ENCODE measurements around the gene EMID1. TPM values are rescaled to one million over a fixed set of nuclear protein-coding genes. Genes with fewer than 3 reads are reported as not detected.
A peak's percentile ranks its signal among the peaks of the same experiment; 100 is the strongest.

The EMID1 gene
- total RNA-seq, 1 experiment from 2014 or later: 5.4 TPM

DNA sequence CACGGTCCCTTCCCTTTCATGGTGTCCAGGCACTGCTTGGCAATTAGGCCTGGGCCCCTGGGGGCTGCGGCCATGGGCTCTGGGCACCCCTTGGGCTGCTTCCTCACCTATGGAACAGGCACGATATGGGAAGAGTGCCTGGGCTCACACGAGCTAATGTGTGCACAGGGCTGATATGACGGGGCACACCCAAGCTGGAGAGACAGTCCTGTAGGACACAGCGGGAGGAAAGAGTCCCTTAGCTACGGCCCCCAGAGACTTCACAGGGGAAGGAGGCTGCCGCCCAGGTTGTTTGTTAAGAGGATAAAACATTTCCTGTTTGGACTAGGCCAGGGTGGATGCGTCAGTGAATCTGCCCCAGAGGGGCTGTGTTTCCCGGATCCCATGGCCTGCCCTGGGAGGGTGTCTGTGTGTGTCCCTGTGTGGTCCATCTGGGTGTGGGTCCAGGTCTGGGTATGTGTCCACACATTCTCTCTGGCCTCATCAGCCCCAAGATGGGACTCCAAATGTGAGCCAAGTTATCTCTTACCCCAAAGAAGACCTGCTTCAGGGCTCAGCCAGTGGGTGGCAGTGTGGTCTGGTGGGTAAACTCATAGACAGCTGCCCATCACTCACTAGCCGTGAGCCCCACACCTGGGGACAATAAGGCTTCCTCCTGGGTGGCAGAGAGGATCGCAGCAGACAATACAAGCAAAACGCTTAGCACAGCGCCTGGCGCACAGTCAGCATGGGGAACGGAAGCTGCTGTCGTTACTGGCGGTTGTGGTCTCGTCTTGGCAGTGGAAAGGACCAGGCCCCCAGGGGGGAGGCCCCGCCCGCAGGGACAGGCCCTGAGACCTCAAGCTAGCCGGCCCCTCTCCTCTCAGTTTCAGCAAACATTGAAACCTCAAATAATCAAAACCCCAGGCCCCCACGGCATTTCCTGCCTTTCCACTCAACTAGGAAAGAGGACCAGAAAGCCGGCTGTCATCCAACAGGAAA lies 3.2 kb upstream of the EMID1 start:
- no peaks in the 10 kb centered on the region for H3K27me3 ChIP-seq (ENCODE audit: insufficient read depth, low read length)
- no peak overlapping the region for H2BK20ac ChIP-seq (ENCODE audit: low read depth, low read length, poor library complexity, severe bottlenecking)
- no peak overlapping the region for H2BK12ac ChIP-seq (ENCODE audit: insufficient read length, low read depth, low read length)
- TF ChIP-seq, protein P1, sequence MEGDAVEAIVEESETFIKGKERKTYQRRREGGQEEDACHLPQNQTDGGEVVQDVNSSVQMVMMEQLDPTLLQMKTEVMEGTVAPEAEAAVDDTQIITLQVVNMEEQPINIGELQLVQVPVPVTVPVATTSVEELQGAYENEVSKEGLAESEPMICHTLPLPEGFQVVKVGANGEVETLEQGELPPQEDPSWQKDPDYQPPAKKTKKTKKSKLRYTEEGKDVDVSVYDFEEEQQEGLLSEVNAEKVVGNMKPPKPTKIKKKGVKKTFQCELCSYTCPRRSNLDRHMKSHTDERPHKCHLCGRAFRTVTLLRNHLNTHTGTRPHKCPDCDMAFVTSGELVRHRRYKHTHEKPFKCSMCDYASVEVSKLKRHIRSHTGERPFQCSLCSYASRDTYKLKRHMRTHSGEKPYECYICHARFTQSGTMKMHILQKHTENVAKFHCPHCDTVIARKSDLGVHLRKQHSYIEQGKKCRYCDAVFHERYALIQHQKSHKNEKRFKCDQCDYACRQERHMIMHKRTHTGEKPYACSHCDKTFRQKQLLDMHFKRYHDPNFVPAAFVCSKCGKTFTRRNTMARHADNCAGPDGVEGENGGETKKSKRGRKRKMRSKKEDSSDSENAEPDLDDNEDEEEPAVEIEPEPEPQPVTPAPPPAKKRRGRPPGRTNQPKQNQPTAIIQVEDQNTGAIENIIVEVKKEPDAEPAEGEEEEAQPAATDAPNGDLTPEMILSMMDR (conservative IDR thresholded peaks at IDR 0.05): peak; percentile 68
- no peaks in the 10 kb centered on the region for H3K4me1 ChIP-seq (ENCODE audit: insufficient read depth, low read length)
- no peak overlapping the region for H3K18ac ChIP-seq (ENCODE audit: insufficient read length, low read depth, low read length)
- no peak overlapping the region for H3K23ac ChIP-seq (ENCODE audit: insufficient read length, low read depth, low read length)
- H3K79me2 ChIP-seq (ENCODE audit: insufficient read depth, low read length): no peaks in the 10 kb centered on the region
- no peaks in the 10 kb centered on the region; a peak in 1 of 5 replicates for H3K9me3 Mint-ChIP-seq
- H4K8ac ChIP-seq (replicated peaks; ENCODE audit: insufficient read length, low read depth, low read length): no peak overlapping the region
- no peaks in the 10 kb centered on the region for H3K79me1 ChIP-seq (ENCODE audit: insufficient read depth, low read depth, low read length, poor library complexity, severe bottlenecking)
- H3K4me1 Mint-ChIP-seq: peaks cover 20 to 24% of the 10 kb centered on the region in 2 experiments
- H3K14ac ChIP-seq (ENCODE audit: insufficient read depth, low read length): no peak overlapping the region
- H3K36me3 Mint-ChIP-seq (ENCODE audit: insufficient read depth in 1 of 3, low read depth in 3 of 3): no peaks in the 10 kb centered on the region; a peak in 1 of 7 replicates
- no peak overlapping the region for H3K4me3 Mint-ChIP-seq
- H2AFZ ChIP-seq (ENCODE audit: low read length): no peak overlapping the region
- H2BK5ac ChIP-seq (ENCODE audit: insufficient read length, low read length): no peak overlapping the region
- no peak overlapping the region for H3T11ph ChIP-seq (ENCODE audit: low read length)
- peaks cover 27% of the 10 kb centered on the region for H3K27me3 Mint-ChIP-seq (ENCODE audit: low read depth)
- no peak overlapping the region for H3K56ac ChIP-seq (ENCODE audit: insufficient read length, low read depth, low read length)
- no peak overlapping the region for H3K27ac Mint-ChIP-seq
- H3K4ac ChIP-seq (ENCODE audit: low read depth, low read length): no peak overlapping the region
- no peak overlapping the region for H4K91ac ChIP-seq (ENCODE audit: insufficient read length, low read depth, low read length)
- H2AK5ac ChIP-seq (ENCODE audit: insufficient read length, low read length): no peak overlapping the region
- H3K9me3 ChIP-seq (ENCODE audit: control insufficient read depth, low read depth, low read length): no peaks in the 10 kb centered on the region
- no peak overlapping the region for H3K9ac ChIP-seq (ENCODE audit: extremely low read depth, insufficient read length, low read length)
- no peak overlapping the region for H2BK15ac ChIP-seq (ENCODE audit: low read depth, low read length)
- H2BK120ac ChIP-seq (ENCODE audit: low read depth, low read length, poor library complexity, severe bottlenecking): no peak overlapping the region
- no peak overlapping the region for H3K27ac ChIP-seq (ENCODE audit: insufficient read length, low read depth, low read length)
- WGBS (ENCODE audit: extremely low coverage, insufficient read length, low lambda C conversion rate): no CpG with 5 or more reads among the region's 24 CpGs
- H4K20me1 ChIP-seq (ENCODE audit: control insufficient read depth, insufficient read depth, insufficient read length): no peaks in the 10 kb centered on the region
- H4K5ac ChIP-seq (ENCODE audit: insufficient read length, low read depth, low read length): no peak overlapping the region
- peaks cover 4% of the 10 kb centered on the region for H3K23me2 ChIP-seq (ENCODE audit: insufficient read length, low read depth, low read length, poor library complexity, severe bottlenecking)
- no peak overlapping the region for H3K4me2 ChIP-seq (ENCODE audit: insufficient read depth, insufficient read length, low read length)
- peak; percentile 77 for DNase-seq

Data from H9 (cell line).